TTC549 (cell line): ENCODE results near the gene SCGB3A2.
"Not testable (repeated sequence)": the region's sequence is repeated elsewhere in the genome, so short reads cannot be mapped to it uniquely, and the experiment has no call there.

ENCODE experiments used
- FAIRE-seq: peaks from 2 replicates; lab custom pipeline; 2012; peaks lifted over from hg19 to GRCh38; lab: Jason Lieb, UNC

The SCGB3A2 gene

GRCh38 chr5:147863454-147864158, 14.9 kb upstream of the SCGB3A2 start:
- no peak for FAIRE-seq

DNA sequence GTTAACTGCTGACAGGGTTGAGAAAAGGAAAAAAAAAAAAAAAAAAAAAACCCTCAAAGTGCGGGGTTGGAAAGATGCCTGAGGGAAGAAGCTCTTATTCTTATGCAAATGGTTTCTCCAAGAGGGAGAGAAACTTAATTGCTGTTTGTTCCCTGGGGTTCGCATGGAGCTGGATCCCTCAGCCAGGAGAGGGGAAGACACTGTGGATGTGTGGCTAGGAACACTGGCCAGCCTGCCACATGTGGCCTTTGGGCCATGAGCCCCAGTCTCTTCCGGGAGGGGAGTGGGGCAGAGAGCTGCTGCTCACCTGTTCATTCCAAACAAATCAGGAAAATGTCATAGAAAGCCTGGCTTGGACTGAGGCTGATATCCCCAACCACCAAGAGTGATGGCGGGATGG, 9.4 kb upstream of the SCGB3A2 start:
- FAIRE-seq: no peak

GRCh38 chr5:147869892-147870291, 8.6 kb upstream of the SCGB3A2 start:
- not testable (repeated sequence) for FAIRE-seq

DNA sequence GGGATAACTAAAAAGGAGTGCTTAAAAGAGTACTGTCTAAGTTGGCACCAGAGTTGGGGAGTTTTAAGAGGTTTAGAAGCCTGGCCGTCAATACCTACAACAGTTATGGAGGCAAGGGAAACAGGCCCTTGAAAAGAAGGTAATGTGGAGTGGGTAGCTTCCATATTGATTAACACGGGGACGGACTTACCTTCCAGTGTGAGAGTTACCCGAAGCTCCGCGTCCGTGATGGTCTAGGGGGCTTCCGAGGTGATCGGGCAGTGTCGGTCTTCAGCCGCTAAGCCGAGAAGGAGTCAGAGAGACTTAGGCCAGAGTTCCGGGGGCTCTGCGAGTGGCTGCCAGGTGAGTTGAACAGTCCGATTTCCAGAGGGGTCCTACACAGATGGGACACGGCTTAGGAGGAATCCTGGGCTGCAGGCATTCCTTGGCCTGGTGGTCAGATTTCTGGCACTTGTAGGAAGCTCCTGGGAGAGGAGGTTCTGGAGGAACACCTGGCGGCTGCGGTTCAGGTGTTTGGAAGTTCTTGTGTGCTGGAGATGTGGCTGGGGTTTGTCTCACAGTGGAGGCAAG, 6.4 kb upstream of the SCGB3A2 start:
- not testable (repeated sequence) for FAIRE-seq

GRCh38 chr5:147872744-147873435, 5.6 kb upstream of the SCGB3A2 start:
- FAIRE-seq: not testable (repeated sequence)

- FAIRE-seq: not testable (repeated sequence)
Observed at GRCh38 chr5:147874118-147874875, 4.2 kb upstream of the SCGB3A2 start.

DNA sequence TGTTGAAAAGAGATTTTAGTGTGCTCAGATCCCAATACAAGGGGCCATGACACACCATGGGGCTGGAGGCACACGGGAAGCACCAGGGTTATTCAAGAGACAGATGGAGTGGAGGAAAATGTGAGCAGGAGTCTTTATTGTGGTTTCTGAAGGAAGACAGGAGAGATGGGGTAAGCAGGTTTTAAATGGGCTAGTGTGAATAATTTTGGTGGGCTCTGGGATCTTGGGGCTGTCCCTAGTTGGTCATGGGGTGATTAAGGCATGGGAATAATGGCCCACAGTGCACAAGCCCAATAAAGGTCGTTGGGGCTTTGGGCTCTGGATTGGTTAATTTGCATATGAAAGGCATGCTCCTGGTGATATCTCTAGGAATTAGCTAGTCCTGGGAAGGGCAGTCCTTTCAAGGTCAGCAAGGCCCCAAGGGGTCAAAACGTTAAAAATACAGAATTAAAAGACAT, 3.6 kb upstream of the SCGB3A2 start:
- no peak for FAIRE-seq

DNA sequence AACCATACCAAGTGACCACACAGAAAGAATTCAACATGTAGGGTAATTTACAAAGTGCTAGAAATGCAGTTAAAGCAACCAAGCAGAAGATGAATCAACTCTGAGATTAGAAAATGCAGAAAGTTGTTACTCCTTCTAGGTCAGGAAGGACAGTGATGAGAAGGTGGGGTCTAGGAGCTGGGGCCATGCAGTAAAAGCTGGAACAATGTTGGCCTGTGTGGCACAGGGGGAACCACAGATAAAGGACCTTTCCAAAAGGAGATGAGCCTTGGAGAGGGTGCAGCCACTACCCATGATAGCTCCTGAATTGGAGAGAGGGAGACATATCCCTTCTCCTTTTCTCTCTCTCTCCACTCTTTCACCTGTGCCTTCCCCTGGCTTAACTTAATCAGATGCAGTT, 2.4 kb upstream of the SCGB3A2 start:
- FAIRE-seq: no peak

- no peak for FAIRE-seq
Observed at GRCh38 chr5:147876626-147877025, 1.9 kb upstream of the SCGB3A2 start.

DNA sequence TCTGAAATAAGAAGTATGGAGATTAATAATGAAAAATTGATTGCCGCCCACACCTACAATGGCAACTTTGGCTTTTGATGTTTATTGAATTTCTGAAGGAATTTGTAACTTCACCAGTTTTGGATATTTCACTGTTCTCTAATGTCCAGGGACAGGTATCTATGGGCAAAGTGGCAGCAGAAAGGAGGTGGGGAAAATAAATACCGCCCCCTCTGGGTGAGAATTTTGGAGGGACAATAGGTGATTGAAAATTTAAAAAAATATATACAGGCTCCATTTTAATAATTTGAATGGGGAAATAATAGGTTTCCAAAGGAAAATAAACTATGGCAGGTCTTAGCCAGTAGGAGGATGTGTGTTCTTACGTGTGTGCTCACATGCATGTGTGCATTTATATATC, 1.3 kb downstream of the SCGB3A2 start:
- no peak for FAIRE-seq

DNA sequence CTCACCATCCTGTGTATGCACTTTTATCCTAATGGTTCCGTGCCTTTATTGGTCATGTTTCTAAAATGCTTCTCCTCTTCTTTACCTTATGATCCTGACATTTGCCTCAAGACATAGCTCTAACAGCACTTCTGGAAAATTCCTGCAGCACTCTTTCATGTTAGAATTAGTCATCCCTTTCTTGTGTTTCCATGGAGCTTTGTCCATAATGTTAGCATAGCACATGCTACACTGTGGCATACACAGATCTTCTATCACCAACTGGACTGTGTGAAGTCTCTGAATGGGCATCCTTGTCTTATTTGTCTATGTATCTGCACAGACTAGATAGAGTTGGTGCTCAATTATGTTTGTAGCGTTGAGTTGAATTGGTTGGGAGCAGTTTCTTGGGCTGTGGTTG, 2.0 kb downstream of the SCGB3A2 start:
- FAIRE-seq: no peak

DNA sequence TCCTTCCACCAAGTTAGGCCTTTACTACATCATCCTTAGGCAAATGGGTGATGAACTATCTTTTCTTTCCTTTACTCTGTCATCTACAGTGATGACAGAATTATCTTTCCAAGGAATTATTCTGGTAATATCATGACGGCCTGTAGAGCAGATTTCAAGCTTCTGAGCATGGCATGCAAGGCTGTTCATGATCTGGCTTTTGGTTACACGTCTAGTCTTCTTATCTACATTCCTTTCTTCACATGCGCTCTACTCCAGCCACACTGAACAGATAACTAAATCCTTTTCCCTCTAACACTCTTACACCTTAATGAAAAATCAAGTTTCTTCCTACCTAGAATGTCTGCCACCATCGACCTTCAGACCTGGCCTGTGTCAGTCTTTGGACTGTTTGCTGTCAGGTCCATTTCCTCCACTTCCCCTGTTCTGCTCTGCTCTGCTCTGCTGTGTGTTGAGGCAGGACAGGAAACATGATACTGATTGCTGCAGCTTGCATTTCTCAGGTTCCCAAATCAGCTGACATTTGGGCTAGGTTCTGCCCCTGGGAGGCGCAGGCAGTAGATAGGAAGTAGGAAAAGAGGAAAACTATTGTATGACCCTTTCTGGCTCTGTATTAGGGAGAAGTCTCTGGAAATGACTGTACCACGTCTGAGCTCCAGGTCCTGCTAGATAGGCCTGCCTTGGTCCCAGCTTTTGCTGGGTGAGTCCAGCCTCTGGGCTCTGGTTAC, 4.2 kb downstream of the SCGB3A2 start:
- FAIRE-seq: no peak

DNA sequence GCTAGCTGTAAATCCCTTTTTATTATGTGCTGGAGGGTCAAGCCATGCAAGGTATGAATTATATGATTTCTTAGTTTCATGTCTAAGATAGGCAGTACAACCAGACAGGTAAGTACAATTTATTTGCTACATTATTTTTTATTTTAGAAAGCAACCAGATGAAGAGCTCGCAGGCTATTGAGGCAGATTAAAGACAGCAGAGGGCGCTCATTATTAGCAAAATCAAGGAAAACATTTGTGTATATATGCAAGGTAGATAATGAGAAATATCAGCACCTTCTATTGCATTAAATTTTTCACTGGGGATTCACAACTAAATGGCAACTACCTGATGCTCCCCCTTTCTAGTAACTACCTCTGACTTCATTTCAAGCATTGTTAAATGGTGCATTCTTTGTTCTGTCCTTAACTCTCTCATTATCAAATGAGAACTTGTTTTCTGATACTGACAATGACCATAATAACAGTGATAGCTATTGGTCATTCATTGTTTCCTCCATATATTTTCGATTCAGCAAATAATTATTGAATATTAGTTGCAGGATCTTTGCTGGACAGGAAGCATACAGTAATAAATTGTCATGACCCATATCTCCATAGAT, 8.6 kb downstream of the SCGB3A2 start:
- no peak for FAIRE-seq

DNA sequence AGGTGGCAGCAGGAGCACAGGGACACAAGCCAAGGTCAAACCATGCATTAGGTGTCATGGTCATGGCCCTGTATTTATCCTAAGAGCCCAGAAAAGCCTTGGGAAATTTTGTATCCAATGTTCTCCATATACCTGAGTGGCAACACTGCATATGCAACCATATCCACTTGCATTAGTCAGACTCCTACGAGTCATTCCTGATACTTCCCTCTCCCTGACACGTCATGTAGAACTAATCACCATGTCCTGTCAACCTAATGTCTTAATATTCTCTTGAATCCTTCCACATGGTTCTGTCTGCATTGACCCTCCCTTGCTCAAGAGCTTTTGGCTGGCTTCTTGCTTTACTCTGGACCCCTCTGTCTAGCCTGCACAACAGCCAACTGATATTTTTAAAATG, 9.4 kb downstream of the SCGB3A2 start:
- FAIRE-seq: no peak

- no peak for FAIRE-seq
Observed at GRCh38 chr5:147892696-147893296, 14.3 kb downstream of the SCGB3A2 start.

GRCh38 chr5:147893820-147894219, 15.3 kb downstream of the SCGB3A2 start:
- no peak for FAIRE-seq

DNA sequence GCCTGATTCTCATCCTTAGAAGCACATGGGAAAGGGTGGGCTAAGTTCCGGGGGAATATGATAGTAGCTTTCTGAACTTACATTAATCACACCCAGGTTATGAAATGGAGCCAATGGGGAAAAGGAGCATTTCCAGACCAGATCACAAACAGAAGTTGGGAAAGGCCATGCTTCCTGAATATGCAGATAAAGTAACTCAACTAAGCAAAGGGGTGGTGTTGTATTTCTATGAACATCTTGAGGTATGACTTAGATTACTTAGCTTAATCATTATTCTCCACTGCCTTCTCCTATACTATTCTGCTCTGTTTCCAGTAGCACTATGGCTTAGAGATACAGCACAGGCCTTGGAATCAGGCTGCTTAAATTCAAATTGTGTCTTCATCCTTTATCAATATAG, 17.4 kb downstream of the SCGB3A2 start:
- no peak for FAIRE-seq

GRCh38 chr5:147898875-147899401, 20.4 kb downstream of the SCGB3A2 start:
- no peak for FAIRE-seq

DNA sequence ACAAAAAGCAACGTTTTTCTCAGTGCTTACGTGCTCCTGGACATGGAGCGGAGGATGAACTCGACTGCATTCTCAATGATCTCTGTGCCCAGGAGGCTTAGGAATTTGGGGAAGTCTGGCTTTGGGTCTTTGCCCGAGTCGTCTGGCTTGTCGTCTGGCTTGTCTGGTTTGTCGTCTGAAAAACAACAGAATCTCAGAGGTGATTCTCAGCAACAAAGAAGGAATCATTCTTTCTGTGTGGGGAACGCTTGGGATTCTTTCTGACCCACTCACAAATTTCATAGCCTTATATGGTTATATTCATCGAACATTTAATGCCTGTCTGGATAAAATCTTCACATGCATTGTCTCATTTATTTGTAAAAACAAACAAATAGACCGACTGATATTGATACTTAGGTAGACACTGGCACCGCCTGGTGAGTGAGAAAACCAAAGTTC, 23.1 kb downstream of the SCGB3A2 start:
- FAIRE-seq: no peak

DNA sequence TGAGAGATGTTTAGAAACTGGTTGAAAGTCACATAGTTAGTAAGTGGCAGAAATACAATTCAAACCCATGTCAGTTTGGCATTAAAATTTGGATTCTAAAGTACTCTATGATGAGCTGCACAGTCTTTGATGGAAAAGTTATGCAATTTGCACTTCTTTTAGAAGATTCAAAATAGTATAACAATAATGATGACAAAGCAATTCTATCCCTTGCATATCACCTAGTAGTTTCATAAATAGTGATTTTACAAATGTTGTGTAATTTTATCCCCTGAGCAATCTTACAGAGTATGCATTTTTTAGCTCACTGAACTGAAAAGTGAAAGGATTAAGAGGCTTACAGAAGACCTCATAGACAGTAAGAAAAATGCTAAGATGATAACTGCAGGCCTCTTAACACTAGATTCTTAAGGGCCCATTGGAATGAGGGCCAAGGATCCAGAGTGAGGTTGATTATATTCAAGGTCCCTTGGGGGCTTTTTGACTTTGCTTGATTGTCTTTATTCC, 24.2 kb downstream of the SCGB3A2 start:
- no peak for FAIRE-seq

GRCh38 chr5:147904110-147904509, 25.6 kb downstream of the SCGB3A2 start:
- FAIRE-seq: no peak
